GM13976 (cell line): Measurements from ENCODE around the gene NEURL1B.

Source experiments
- DNase-seq: peaks from one replicate; pipeline ENCODE4 v3.0.0; 2012; ENCODE audit warnings: low spot score
- in situ Hi-C: fragments of 300-500 bp; cut with MboI; formaldehyde crosslinking; loops from one replicate; pipeline ENCODE4 v1.12.0; 2022; ENCODE audit warnings: low sequenced_read_pairs, mixed read lengths, inconsistent platforms; ENCODE audit not compliant: unreplicated experiment
- TF ChIP-seq, protein P1 (sequence below): IDR thresholded peaks from 2 replicates; pipeline ENCODE4 v1.5.1; 2012; ENCODE audit warnings: borderline replicate concordance, mild to moderate bottlenecking; ENCODE audit not compliant: insufficient read depth; ENCODE audit errors: extremely low read depth, missing control alignments, control extremely low read depth

The NEURL1B gene

DNA sequence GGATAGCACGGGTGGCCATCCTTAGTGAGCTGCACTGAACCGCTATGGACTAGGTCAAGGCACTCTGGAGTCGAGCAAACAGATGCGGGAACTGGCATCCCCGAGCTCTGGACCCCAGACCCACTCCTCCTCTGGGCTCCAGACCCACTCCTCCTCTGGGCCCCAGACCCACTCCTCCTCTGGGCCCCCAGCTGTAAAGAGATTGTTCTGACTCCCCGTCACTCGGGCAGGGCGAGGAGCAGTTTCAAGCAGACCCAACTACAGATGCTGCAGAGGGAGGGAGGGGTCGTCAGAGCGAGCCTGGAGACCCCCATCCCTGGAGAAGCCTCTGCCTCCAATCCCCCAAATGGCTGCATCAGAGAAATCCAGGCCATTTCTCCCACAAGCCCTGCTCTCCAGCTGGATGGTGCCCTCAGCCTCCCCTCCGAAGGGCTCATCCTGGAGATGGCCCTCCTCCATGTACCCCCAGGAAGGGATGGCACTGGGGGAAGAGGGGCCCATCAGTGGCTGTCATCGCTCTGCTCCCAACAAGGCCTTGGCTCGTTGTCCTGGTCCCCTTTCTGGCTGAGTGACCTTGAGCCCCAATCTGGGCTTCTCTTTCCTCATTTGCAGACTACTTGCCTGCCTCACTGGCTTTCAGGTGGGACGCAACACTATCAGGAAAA lies 91.3 kb downstream of the NEURL1B start:
- in situ Hi-C loops = no loop called here
- DNase-seq = no peak
- TF ChIP-seq, protein P1, sequence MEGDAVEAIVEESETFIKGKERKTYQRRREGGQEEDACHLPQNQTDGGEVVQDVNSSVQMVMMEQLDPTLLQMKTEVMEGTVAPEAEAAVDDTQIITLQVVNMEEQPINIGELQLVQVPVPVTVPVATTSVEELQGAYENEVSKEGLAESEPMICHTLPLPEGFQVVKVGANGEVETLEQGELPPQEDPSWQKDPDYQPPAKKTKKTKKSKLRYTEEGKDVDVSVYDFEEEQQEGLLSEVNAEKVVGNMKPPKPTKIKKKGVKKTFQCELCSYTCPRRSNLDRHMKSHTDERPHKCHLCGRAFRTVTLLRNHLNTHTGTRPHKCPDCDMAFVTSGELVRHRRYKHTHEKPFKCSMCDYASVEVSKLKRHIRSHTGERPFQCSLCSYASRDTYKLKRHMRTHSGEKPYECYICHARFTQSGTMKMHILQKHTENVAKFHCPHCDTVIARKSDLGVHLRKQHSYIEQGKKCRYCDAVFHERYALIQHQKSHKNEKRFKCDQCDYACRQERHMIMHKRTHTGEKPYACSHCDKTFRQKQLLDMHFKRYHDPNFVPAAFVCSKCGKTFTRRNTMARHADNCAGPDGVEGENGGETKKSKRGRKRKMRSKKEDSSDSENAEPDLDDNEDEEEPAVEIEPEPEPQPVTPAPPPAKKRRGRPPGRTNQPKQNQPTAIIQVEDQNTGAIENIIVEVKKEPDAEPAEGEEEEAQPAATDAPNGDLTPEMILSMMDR = no peak

DNA sequence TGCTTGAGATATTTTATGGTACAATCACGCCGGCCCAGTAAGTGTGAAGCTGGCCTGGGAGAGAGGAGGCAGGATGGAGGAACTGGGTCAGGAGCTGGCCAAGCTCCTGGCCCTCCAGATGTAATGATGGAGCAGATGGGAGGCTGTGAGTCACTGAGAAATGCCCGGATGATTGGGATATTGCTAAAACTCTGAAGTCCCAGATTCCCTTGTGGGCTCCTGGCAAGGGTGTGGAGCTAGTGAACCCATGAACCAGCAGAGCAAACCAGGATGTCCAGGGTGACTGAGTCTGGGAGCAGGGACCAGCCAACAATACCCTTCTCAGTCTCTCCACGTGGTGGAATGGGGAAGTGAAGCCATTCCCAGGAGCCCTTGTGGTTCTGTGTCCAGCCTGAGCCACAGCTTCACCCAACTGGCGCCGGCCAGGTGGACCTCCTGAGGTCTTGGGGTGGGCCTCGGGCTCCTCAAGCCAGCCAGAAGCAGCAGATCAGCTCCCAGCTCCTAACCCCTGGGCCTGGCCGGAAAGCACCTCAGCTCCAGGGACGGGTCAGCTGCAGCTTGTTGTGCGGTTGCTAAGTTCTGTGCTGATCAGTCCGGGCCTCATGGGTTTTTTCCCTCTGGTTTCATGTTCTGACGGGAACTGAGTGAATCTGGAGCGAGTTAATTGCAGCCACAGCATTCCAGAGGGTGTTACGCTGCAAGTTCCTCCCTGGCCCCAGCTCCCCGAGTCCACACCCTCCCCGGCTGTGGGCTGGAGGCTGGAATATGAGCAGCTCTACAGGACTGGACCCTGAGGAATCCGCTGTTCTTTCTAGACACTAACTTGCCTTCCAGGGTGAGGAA lies 92.3 kb downstream of the NEURL1B start:
- DNase-seq = no peak
- TF ChIP-seq, protein P1 = no peak
- in situ Hi-C loops = no loop called here

DNA sequence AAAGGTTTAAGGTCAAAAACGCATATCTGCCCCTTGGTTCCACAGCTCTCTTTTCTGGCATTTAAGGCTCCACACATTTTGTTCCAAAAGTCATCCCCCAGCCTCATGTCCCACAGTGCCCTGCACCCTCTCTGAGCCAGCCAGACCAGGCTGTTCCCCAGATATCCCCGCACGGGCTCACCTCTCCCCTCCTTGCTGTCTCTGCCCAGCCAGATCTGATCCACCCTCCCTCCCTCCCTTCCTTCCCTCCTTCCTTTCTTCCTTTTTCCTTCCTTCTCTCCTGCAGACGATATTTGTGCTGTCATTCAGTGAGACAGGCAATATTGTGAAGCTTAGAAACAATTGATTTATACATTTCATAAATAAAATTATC lies 92.9 kb downstream of the NEURL1B start:
- TF ChIP-seq, protein P1 = no peak
- DNase-seq = no peak
- in situ Hi-C loops = no loop called here

DNA sequence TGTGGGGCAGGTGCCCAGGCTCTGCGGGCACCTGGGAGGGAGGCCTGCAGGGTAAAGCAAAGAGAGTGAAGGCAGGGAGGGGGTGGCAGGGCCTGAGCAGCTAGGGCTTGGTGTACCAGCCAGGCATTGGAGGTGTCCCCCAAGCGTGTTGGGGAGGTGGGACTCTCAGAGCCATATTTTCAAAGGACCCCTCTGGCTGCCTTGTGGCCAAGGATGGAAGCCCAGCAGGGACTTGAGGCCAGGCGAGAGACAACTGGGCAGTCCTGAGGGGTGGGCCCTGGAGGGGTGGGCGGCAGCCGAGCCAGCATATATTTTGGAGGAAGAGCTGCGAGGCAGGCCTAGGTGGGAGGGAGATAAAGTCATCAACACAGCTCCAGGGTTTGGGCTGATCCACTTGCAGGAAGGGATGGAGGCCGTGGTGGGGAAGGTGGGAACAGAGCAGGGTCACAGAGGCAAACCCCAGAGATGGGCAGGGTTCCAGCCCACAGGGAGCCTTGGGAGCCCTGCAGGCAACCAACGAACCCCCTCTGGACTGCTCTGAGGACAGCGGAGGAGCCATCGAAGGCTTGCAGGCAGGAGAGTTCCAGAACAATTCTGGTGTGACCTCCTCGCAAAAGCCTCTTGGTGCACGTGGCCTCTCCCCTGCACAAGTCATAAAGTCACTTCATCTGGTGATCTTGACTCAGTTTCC lies 94.2 kb downstream of the NEURL1B start:
- DNase-seq = no peak
- TF ChIP-seq, protein P1 = no peak
- in situ Hi-C loops = no loop called here

DNA sequence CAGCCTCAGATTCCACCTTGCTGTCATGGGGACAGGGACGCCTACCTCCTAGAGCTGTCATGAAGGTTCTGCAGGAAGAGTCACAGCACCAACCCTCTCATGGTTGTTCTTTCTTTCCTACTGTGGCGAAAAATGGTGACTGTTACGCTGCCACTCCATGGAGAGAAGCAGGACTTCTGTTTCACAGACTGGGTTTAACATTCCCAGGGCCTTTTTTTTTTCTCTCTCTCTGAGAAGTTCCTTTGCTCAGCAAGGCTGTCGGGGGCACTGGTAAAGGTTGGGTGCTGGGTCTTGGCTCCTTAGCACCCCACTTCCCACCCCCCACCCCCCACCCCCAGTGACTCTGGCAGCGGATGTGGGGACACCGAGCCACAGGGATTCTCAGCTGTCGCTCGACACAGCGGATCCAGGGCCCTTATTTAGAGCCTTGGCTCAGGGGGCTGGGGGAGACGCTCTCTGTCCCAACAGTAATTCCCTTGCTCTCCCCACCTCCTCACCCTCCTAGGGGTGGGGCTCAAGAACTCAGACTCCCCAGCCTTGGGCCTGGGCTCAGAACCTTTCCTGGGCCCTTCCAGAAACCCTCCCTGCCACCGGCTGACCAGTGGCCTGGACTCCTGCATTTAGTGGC lies 95.6 kb downstream of the NEURL1B start:
- TF ChIP-seq, protein P1 = no peak
- in situ Hi-C loops = no loop called here
- no peak for DNase-seq

DNA sequence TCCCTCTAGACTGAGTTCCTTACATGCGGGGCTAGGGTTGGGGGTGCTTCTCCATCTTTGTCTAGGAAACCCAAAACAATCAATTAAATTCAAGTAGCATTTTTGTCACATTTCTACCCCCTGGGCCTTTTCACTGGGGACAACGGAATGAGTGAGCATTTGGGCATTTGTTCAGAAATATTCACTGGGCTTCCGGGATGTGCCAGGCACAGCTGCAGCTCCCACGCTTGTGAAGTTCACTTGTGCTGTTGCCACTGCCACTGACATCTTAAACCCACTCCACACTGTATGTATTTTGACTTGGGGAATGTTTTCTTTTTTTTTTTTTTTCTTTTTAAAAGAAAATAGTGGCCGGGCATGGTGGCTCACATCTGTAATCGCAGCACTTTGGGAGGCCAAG lies 98.3 kb downstream of the NEURL1B start:
- TF ChIP-seq, protein P1 = no peak
- no peak for DNase-seq
- in situ Hi-C loops = no loop called here
